GM18499 (cell line): ENCODE data around the gene PEX10.

ENCODE experiments used
- ATAC-seq: cut with Tn5 transposase; IDR thresholded peaks from one replicate; pipeline ENCODE4 v1.9.1; 2021; ENCODE audit warnings: moderate number of reproducible peaks; ENCODE audit not compliant: insufficient read depth, unreplicated experiment

The PEX10 gene

GRCh38 chr1:2355373-2356261 is 56.7 kb downstream of the PEX10 start:
- ATAC-seq = no peak

GRCh38 chr1:2354511-2355372 is 57.6 kb downstream of the PEX10 start:
- no peak for ATAC-seq
